ENCODE data around the gene PRR33.

GRCh38 chr11:1860108-1860507 is 31.6 kb downstream of the PRR33 start:
- TF ChIP-seq CTCF (IDR thresholded peaks at IDR 0.05; ENCODE audit: insufficient read depth, low read depth, low read length) (no peak), EZH2 (IDR thresholded peaks at IDR 0.05; ENCODE audit: insufficient read depth, low read length) (no peak)

Data from astrocyte (in vitro differentiated cells and primary cell).